ENCODE data around the gene SEC22C. TPM values are rescaled to one million over a fixed set of nuclear protein-coding genes. Genes with fewer than 3 reads are reported as not detected.

The SEC22C gene
- total RNA-seq, 1 donor from 2014 or later = 49.8 TPM

DNA sequence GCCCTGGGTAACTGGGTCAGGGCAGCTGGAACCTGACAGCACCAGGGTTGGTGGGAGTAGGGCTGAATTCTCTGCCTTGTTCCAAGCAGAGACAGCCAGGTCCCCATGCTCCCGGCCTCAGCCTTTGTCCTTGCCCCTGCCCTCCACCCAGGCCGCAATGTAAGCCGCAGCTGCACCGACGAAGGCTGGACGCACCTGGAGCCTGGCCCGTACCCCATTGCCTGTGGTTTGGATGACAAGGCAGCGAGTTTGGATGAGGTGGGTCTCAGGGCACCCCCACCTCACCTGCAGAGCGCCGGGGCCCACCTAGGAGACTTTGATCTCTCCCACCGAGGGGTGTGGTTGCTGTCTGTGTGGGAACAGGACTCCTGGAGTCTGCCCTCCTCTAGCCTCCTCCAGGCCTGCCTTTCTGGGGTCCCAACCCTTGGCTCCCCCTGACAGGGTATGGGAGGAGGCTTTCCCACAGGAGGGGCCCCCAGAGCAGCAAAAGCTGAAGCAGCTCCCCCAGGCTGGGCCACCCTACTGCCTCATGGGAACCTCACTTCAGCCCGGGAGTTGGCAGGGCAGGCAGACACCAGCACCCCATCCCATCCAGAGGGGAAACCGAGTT is 55.9 kb downstream of the SEC22C start:
- no peak for DNase-seq (ENCODE audit: low spot score)
- TF ChIP-seq, protein P1, sequence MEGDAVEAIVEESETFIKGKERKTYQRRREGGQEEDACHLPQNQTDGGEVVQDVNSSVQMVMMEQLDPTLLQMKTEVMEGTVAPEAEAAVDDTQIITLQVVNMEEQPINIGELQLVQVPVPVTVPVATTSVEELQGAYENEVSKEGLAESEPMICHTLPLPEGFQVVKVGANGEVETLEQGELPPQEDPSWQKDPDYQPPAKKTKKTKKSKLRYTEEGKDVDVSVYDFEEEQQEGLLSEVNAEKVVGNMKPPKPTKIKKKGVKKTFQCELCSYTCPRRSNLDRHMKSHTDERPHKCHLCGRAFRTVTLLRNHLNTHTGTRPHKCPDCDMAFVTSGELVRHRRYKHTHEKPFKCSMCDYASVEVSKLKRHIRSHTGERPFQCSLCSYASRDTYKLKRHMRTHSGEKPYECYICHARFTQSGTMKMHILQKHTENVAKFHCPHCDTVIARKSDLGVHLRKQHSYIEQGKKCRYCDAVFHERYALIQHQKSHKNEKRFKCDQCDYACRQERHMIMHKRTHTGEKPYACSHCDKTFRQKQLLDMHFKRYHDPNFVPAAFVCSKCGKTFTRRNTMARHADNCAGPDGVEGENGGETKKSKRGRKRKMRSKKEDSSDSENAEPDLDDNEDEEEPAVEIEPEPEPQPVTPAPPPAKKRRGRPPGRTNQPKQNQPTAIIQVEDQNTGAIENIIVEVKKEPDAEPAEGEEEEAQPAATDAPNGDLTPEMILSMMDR (IDR thresholded peaks at IDR 0.05) = no peak
- H3K27ac Mint-ChIP-seq (ENCODE audit: unreplicated experiment) = no peak overlapping the region
- H3K4me1 Mint-ChIP-seq (ENCODE audit: low read depth) = no peaks in the 10 kb centered on the region
- H3K9me3 Mint-ChIP-seq (ENCODE audit: low read depth) = no peaks in the 10 kb centered on the region
- no peaks in the 10 kb centered on the region for H3K36me3 Mint-ChIP-seq (ENCODE audit: low read depth)
- no peak overlapping the region for H3K4me3 Mint-ChIP-seq (ENCODE audit: unreplicated experiment)
- H3K27me3 Mint-ChIP-seq (ENCODE audit: low read depth) = peaks cover 7% of the 10 kb centered on the region

DNA sequence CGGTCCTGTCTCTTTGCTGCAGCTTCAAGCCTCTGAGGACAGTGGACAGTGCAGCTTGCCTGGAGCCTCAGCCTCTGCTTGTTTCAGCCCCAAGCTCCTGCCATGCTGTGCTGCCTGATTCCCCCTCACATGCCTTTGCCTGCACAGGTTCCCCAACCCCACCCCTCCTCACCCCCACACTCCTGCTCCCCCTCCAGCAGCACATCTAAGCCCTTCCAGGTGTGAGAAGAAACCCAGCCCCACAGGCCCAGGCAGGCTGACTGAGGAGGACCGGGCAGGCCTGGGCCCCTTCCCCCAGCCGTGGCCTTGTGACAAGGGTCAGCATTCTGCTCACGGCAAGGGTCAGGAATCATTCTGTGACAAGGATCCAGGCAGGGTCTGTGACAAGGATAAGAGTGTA is 56.6 kb downstream of the SEC22C start:
- Mint-ChIP-seq H3K27ac (ENCODE audit: unreplicated experiment) (no peak overlapping the region), H3K27me3 (ENCODE audit: low read depth) (peaks cover 4% of the 10 kb centered on the region), H3K4me3 (ENCODE audit: unreplicated experiment) (no peak overlapping the region), H3K36me3 (ENCODE audit: low read depth) (no peaks in the 10 kb centered on the region), H3K4me1 (ENCODE audit: low read depth) (no peaks in the 10 kb centered on the region), H3K9me3 (ENCODE audit: low read depth) (no peaks in the 10 kb centered on the region)
- no peak for DNase-seq (ENCODE audit: low spot score)
- TF ChIP-seq, protein P1 (IDR thresholded peaks at IDR 0.05) = no peak

DNA sequence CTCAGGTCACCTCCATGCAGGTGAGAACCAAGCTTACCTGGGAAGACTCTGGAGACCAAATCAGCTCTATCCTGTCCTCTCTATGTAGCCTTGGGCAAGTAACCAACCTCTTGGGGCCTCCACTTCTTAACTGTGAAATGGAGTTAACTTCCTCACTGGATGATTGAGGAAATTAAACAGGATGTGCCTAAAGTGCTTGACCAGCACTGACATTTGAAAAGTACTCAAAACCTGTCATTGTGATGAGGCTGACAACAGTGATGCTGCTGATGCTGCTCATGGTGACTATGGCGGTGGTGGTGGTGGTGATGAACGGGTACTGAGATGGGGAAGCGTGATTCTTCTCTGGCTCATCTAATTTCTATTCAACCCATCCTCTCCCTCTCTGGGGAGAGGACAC is 57.0 kb downstream of the SEC22C start:
- no peak overlapping the region for H3K27ac Mint-ChIP-seq (ENCODE audit: unreplicated experiment)
- H3K9me3 Mint-ChIP-seq (ENCODE audit: low read depth) = no peaks in the 10 kb centered on the region
- TF ChIP-seq, protein P1 (IDR thresholded peaks at IDR 0.05) = no peak
- DNase-seq (ENCODE audit: low spot score) = no peak
- no peaks in the 10 kb centered on the region for H3K27me3 Mint-ChIP-seq (ENCODE audit: low read depth)
- H3K4me3 Mint-ChIP-seq (ENCODE audit: unreplicated experiment) = no peak overlapping the region
- H3K4me1 Mint-ChIP-seq (ENCODE audit: low read depth) = no peaks in the 10 kb centered on the region
- no peaks in the 10 kb centered on the region for H3K36me3 Mint-ChIP-seq (ENCODE audit: low read depth)

DNA sequence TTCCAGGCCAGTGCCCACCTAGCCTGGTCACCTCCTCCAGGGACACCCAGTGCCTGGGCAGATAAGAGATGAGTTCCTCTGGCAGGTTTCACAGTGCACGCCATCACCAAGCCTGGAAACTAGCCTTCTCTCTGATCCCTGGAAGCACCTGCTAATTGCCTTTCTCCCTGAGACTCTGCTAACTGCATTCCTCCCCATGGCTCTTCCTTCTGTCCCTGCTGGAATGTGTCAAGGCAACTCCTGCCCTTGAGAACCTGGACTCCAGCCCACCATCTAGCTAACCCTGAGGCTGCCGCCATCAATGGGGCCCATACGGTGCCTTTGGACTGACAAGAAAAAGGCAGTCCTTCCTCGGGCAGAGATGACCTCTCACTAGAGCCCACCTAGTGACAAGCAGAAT is 60.9 kb downstream of the SEC22C start:
- TF ChIP-seq, protein P1 (IDR thresholded peaks at IDR 0.05) = no peak
- DNase-seq (ENCODE audit: low spot score) = no peak
- Mint-ChIP-seq H3K36me3 (ENCODE audit: low read depth) (no peaks in the 10 kb centered on the region), H3K4me1 (ENCODE audit: low read depth) (peaks cover 7% of the 10 kb centered on the region), H3K9me3 (ENCODE audit: low read depth) (no peaks in the 10 kb centered on the region), H3K27me3 (ENCODE audit: low read depth) (no peaks in the 10 kb centered on the region), H3K27ac (ENCODE audit: unreplicated experiment) (no peak overlapping the region), H3K4me3 (ENCODE audit: unreplicated experiment) (no peak overlapping the region)

DNA sequence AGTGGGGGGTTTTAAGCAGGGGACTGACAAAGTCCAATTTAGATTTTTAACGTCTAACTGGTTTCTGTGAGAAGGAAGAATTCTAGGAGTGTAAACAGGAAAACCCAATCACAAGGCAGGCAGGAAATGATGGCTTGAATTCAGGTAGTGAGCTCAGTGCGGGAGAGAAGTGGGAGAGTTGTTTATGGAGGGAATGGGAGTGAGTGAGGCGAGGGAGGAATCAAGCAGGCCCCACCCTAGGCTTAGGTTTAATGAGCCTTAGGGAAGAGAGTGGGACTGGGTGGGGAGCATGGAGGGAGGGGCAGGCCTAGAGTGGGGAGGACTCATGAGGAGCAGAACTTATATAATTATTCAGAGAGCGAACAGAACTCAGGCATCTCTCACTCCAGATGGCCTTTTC is 61.4 kb downstream of the SEC22C start:
- Mint-ChIP-seq H3K27ac (ENCODE audit: unreplicated experiment) (no peak overlapping the region), H3K9me3 (ENCODE audit: low read depth) (no peaks in the 10 kb centered on the region), H3K36me3 (ENCODE audit: low read depth) (no peaks in the 10 kb centered on the region), H3K4me3 (ENCODE audit: unreplicated experiment) (no peak overlapping the region), H3K27me3 (ENCODE audit: low read depth) (no peaks in the 10 kb centered on the region), H3K4me1 (ENCODE audit: low read depth) (peaks cover 11% of the 10 kb centered on the region)
- no peak for DNase-seq (ENCODE audit: low spot score)
- TF ChIP-seq, protein P1 (IDR thresholded peaks at IDR 0.05) = no peak

All from chondrocyte (in vitro differentiated cells).